Measurements from ENCODE around the gene ARHGEF7.

DNA sequence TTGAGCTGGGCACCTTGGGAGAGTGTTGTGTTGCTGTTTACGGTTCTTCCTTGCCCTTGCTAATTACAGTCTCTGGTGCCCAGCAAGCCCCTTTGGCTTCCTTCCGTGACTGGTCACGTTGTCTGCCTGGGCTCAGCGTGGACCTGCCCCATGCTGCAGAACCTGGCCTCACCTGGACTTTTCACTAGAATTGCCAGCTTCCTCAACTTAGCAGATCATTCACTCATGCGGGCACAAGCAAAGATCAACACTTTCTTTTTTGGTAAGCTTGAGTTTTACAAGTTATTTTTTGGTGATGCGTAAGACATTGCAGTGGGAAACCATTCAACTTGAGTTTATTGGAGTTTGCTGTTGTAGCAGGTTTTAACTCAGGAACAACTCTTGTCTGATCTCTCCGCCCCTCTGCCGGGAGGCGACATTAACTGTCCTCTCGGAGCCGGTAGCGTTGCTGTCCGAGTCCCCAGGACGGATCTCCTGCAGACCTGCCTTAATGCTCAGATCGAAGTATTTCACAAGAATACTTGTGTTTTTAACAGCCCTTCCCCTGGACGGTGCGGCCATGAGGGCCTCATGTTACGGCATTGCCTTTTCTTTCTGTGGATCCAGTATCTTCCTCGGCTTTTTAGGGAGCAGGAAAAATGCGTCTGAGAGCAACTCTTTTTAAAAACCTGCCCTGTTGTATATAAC, 189.6 kb downstream of the ARHGEF7 start:
- TF ChIP-seq EZH2 (IDR thresholded peaks at IDR 0.05; ENCODE audit: borderline replicate concordance, low read length): no peak
- TF ChIP-seq, protein P1, sequence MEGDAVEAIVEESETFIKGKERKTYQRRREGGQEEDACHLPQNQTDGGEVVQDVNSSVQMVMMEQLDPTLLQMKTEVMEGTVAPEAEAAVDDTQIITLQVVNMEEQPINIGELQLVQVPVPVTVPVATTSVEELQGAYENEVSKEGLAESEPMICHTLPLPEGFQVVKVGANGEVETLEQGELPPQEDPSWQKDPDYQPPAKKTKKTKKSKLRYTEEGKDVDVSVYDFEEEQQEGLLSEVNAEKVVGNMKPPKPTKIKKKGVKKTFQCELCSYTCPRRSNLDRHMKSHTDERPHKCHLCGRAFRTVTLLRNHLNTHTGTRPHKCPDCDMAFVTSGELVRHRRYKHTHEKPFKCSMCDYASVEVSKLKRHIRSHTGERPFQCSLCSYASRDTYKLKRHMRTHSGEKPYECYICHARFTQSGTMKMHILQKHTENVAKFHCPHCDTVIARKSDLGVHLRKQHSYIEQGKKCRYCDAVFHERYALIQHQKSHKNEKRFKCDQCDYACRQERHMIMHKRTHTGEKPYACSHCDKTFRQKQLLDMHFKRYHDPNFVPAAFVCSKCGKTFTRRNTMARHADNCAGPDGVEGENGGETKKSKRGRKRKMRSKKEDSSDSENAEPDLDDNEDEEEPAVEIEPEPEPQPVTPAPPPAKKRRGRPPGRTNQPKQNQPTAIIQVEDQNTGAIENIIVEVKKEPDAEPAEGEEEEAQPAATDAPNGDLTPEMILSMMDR (conservative IDR thresholded peaks at IDR 0.05 in 1 of 2, IDR thresholded peaks at IDR 0.05 in 1 of 2; ENCODE audit: extremely low read depth in 1 of 2, insufficient read depth in 1 of 2, low read depth in 1 of 2, low read length in 2 of 2): no peak
